Uterus (tissue), 4 donors: ENCODE results near the gene CADPS2. TPM values are rescaled to one million over a fixed set of nuclear protein-coding genes. Genes with fewer than 3 reads are reported as not detected.

ENCODE experiments used
- DNase-seq, 2 donors: peaks; one replicate each; pipeline ENCODE4 v3.0.0-alpha.2; 2019 to 2020
- H3K27ac ChIP-seq, 2 donors: fragments of 200-600 bp; sonication (generic); 1 replicate in 1 of 2; 2 replicates in 1 of 2; pipeline ENCODE4 v1.5.1; 2016 to 2018
- H3K27me3 ChIP-seq, 2 donors: fragments of 200-600 bp; sonication (generic); one replicate each; pipeline ENCODE4 v1.5.1; 2018 to 2019; ENCODE audit warnings: control low read depth in 1 of 2
- H3K36me3 ChIP-seq, 2 donors: fragments of 200-600 bp; sonication (generic); one replicate each; pipeline ENCODE4 v1.5.1; 2019; ENCODE audit warnings: control low read depth in 1 of 2
- H3K4me1 ChIP-seq, 2 donors: fragments of 200-600 bp; sonication (generic); one replicate each; pipeline ENCODE4 v1.5.1; 2018 to 2019; ENCODE audit warnings: control low read depth in 1 of 2
- H3K4me3 ChIP-seq, 2 donors: fragments of 200-600 bp; sonication (generic); 1 replicate in 1 of 2; 2 replicates in 1 of 2; pipeline ENCODE4 v1.5.1; 2018 to 2019; ENCODE audit warnings: mild to moderate bottlenecking in 1 of 2
- H3K9me3 ChIP-seq, 2 donors: fragments of 200-600 bp; sonication (generic); one replicate each; pipeline ENCODE4 v1.5.1; 2019; ENCODE audit warnings: control low read depth in 1 of 2
- POLR2A ChIP-seq, 2 donors: fragments of 450-650 bp; IDR thresholded peaks; one replicate each; pipeline ENCODE4 v1.6.1; 2016; ENCODE audit warnings: antibody characterized with exemption in 2 of 2, mild to moderate bottlenecking in 1 of 2, moderate library complexity in 1 of 2
- intact Hi-C: fragments of 100-400 bp; cut with DNase I; formaldehyde crosslinking; loops from one replicate; pipeline ENCODE4 v1.15.1; 2023; ENCODE audit warnings: low total_unique reads
- total RNA-seq, 4 donors: library from RNA; depleted of rRNA in 3 of 4; stranded (reverse); fragments of >200 nt in 3 of 4; gene quantifications; one replicate each; pipeline versions ENCODE4 v1.1.0 to v1.2.4, GENCODE V29; 2014 to 2023
- TF ChIP-seq, protein P1 (sequence below), 4 experiments: fragments of 200-600 bp in 2 of 4; fragments of 450-650 bp in 2 of 4; sonication (generic) in 2 of 4; IDR thresholded peaks; one replicate each; pipeline ENCODE4 v1.5.1; 2016 to 2019; ENCODE audit warnings: antibody characterized with exemption in 4 of 4, mild to moderate bottlenecking in 2 of 4, moderate library complexity in 1 of 4
- donor health status: DM: yes; HTN: yes; CAD: no.

Gene CADPS2
- total RNA-seq, 4 donors from 2014 or later: 11.5 to 119 (median 36.8) TPM

- no peak for DNase-seq
- no peaks in the 10 kb centered on the region for H3K4me1 ChIP-seq
- H3K27me3 ChIP-seq: no peaks in the 10 kb centered on the region
- intact Hi-C loops: no loop called here
- no peaks in the 10 kb centered on the region for H3K36me3 ChIP-seq
- no peaks in the 10 kb centered on the region for H3K9me3 ChIP-seq
- no peak overlapping the region for H3K4me3 ChIP-seq
- no peak overlapping the region for H3K27ac ChIP-seq
- TF ChIP-seq POLR2A (IDR thresholded peaks at IDR 0.05): no peak
- TF ChIP-seq, protein P1, sequence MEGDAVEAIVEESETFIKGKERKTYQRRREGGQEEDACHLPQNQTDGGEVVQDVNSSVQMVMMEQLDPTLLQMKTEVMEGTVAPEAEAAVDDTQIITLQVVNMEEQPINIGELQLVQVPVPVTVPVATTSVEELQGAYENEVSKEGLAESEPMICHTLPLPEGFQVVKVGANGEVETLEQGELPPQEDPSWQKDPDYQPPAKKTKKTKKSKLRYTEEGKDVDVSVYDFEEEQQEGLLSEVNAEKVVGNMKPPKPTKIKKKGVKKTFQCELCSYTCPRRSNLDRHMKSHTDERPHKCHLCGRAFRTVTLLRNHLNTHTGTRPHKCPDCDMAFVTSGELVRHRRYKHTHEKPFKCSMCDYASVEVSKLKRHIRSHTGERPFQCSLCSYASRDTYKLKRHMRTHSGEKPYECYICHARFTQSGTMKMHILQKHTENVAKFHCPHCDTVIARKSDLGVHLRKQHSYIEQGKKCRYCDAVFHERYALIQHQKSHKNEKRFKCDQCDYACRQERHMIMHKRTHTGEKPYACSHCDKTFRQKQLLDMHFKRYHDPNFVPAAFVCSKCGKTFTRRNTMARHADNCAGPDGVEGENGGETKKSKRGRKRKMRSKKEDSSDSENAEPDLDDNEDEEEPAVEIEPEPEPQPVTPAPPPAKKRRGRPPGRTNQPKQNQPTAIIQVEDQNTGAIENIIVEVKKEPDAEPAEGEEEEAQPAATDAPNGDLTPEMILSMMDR (IDR thresholded peaks at IDR 0.05): no peak
Measured at GRCh38 chr7:122572706-122573105, 313.6 kb downstream of the CADPS2 start.

DNA sequence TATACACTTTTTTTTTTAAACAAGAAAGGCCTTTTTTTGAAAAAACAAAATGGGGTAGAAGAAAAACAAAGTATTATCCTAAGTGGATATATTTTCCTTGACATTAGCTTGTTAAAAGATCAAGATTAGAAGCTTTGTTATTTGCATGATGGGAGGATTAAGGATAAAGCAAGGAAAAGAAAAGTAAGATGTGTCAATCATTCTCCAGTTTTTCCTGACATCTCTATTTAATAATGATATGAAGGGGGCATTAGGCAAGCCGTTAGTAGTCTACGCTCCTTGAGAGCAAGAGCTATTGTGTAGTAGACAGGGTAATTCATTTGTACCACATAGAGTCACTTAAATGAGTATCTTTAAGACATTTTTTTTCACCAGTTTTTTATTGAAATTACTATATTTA is 324.9 kb downstream of the CADPS2 start:
- DNase-seq: no peak
- H3K36me3 ChIP-seq: no peaks in the 10 kb centered on the region
- no peaks in the 10 kb centered on the region for H3K9me3 ChIP-seq
- TF ChIP-seq, protein P1 (IDR thresholded peaks at IDR 0.05): no peak
- no peak for TF ChIP-seq POLR2A (IDR thresholded peaks at IDR 0.05)
- no peak overlapping the region for H3K27ac ChIP-seq
- H3K27me3 ChIP-seq: no peaks in the 10 kb centered on the region
- H3K4me1 ChIP-seq: no peaks in the 10 kb centered on the region
- H3K4me3 ChIP-seq: no peak overlapping the region
- intact Hi-C loops: no loop called here

DNA sequence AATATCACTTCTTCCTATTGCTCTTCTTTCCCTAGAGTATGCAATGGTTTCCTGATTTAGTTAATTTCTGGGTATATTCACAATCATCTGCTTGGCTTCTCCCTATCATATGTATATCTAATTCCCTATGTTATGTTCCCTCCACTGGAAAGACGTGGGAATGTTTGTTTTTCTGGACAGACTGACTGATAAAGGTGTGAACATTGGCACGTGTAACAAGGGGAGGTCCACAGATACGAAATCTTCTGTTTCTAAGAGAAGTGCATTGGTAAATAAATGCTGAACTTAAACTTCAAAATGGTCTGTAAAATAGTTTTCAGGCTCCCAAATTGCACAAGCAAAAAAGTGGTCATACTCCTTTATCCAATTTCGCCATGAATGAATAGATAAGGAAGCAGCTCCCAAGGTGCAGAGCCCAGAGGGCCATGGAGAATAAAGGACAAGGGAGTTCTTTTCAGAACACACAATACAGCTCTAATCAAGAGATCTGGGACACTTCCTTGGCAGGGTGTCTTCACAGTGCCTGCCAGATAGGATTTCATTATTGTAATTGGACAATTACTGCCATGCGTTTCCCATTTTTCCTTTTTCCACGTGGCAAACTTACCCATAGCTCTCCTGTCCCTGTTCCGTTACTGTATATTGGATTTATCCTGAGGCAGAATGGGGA is 329.3 kb downstream of the CADPS2 start:
- H3K27me3 ChIP-seq: no peaks in the 10 kb centered on the region
- H3K27ac ChIP-seq: no peak overlapping the region
- H3K4me3 ChIP-seq: no peak overlapping the region
- no peaks in the 10 kb centered on the region for H3K36me3 ChIP-seq
- H3K4me1 ChIP-seq: no peaks in the 10 kb centered on the region
- DNase-seq: no peak
- H3K9me3 ChIP-seq: no peaks in the 10 kb centered on the region
- TF ChIP-seq, protein P1 (IDR thresholded peaks at IDR 0.05): no peak
- no peak for TF ChIP-seq POLR2A (IDR thresholded peaks at IDR 0.05)
- intact Hi-C loops: no loop called here

- no peak overlapping the region for H3K27ac ChIP-seq
- H3K4me1 ChIP-seq: no peaks in the 10 kb centered on the region
- no peaks in the 10 kb centered on the region for H3K27me3 ChIP-seq
- intact Hi-C loops: no loop called here
- H3K9me3 ChIP-seq: no peaks in the 10 kb centered on the region
- no peak for TF ChIP-seq POLR2A (IDR thresholded peaks at IDR 0.05)
- TF ChIP-seq, protein P1 (IDR thresholded peaks at IDR 0.05): no peak
- DNase-seq: no peak
- no peaks in the 10 kb centered on the region for H3K36me3 ChIP-seq
- no peak overlapping the region for H3K4me3 ChIP-seq
Measured at GRCh38 chr7:122556219-122556618, 330.0 kb downstream of the CADPS2 start.

DNA sequence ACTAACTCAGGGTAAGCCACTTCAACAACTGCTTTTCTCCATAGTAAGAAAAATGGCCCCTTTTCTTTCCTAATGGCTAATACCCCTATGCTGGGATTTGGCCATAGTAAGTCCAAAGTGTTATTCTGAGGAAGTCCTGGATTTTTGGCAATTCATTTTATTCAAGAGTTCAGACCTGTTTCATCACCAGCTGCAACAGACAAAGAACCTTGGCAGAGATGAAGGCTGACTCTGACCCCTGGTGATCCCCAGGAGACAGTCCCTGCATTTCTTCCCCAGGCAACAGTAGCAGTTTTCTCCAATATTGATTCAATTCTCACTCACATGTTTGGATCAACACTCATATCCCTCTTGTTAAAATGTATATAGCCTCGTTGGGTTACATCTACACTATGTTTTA is 332.5 kb downstream of the CADPS2 start:
- H3K4me3 ChIP-seq: no peak overlapping the region
- no peak for DNase-seq
- no peak overlapping the region for H3K27ac ChIP-seq
- H3K27me3 ChIP-seq: no peaks in the 10 kb centered on the region
- TF ChIP-seq, protein P1 (IDR thresholded peaks at IDR 0.05): no peak
- no peak for TF ChIP-seq POLR2A (IDR thresholded peaks at IDR 0.05)
- H3K36me3 ChIP-seq: no peaks in the 10 kb centered on the region
- intact Hi-C loops: no loop called here
- H3K9me3 ChIP-seq: no peaks in the 10 kb centered on the region
- no peaks in the 10 kb centered on the region for H3K4me1 ChIP-seq
